ENCODE results near the gene ITIH2. TPM values are rescaled to one million over a fixed set of nuclear protein-coding genes. Genes with fewer than 3 reads are reported as not detected.
"Not testable (repeated sequence)": the region's sequence is repeated elsewhere in the genome, so short reads cannot be mapped to it uniquely, and the experiment has no call there.

ITIH2 gene
- total RNA-seq, 4 donors from 2014 or later = not detected

- Histone ChIP-seq H3K9me3 (no peaks in the 10 kb centered on the region), H3K4me3 (no peak overlapping the region), H3K36me3 (no peaks in the 10 kb centered on the region), H3K27me3 (peaks cover 19% of the 10 kb centered on the region), H3K4me1 (no peaks in the 10 kb centered on the region), H3K27ac (no peak overlapping the region)
- TF ChIP-seq CTCF (IDR thresholded peaks at IDR 0.05) (no peak), EP300 (IDR thresholded peaks at IDR 0.05) (no peak), POLR2AphosphoS5 (IDR thresholded peaks at IDR 0.05) (no peak), POLR2A (IDR thresholded peaks at IDR 0.05) (no peak)
- WGBS, 2 donors (ENCODE audit: low coverage in 1 of 2) = 89% methylated on average over 10 of the region's 13 CpGs; no CpG with 5 or more reads in 1 of the 2 donors
- ATAC-seq = no peak
Measured at GRCh38 chr10:7734821-7735220, 31.7 kb downstream of the ITIH2 start.

GRCh38 chr10:7738536-7739407 lies 35.7 kb downstream of the ITIH2 start:
- Histone ChIP-seq H3K27ac (no peak overlapping the region), H3K4me3 (no peak overlapping the region), H3K36me3 (no peaks in the 10 kb centered on the region), H3K27me3 (peaks cover 14% of the 10 kb centered on the region), H3K4me1 (no peaks in the 10 kb centered on the region), H3K9me3 (no peaks in the 10 kb centered on the region)
- ATAC-seq = no peak
- TF ChIP-seq POLR2A (IDR thresholded peaks at IDR 0.05) (no peak), POLR2AphosphoS5 (IDR thresholded peaks at IDR 0.05) (no peak), CTCF (IDR thresholded peaks at IDR 0.05) (no peak), EP300 (IDR thresholded peaks at IDR 0.05) (no peak)
- WGBS, 2 donors (ENCODE audit: low coverage in 1 of 2) = 75 to 76% methylated on average over 10 to 17 of the region's 20 CpGs

GRCh38 chr10:7744307-7744706 lies 41.2 kb downstream of the ITIH2 start:
- Histone ChIP-seq H3K27me3 (no peaks in the 10 kb centered on the region), H3K4me1 (no peaks in the 10 kb centered on the region), H3K27ac (no peak overlapping the region), H3K36me3 (no peaks in the 10 kb centered on the region), H3K9me3 (no peaks in the 10 kb centered on the region), H3K4me3 (no peak overlapping the region)
- 65 to 88% methylated on average over 6 to 7 of the region's 8 CpGs for WGBS, 2 donors (ENCODE audit: low coverage in 1 of 2)
- TF ChIP-seq POLR2A (IDR thresholded peaks at IDR 0.05) (no peak), EP300 (IDR thresholded peaks at IDR 0.05) (no peak), POLR2AphosphoS5 (IDR thresholded peaks at IDR 0.05) (no peak), CTCF (IDR thresholded peaks at IDR 0.05) (no peak)
- ATAC-seq = no peak

GRCh38 chr10:7748637-7749036 lies 45.5 kb downstream of the ITIH2 start:
- 94 to 100% methylated on average over 2 to 6 of the region's 7 CpGs for WGBS, 2 donors (ENCODE audit: low coverage in 1 of 2)
- not testable (repeated sequence) for H3K27me3 ChIP-seq, H3K4me1 ChIP-seq, H3K9me3 ChIP-seq, ATAC-seq, H3K4me3 ChIP-seq, H3K27ac ChIP-seq
- peaks cover 6 to 35% of the 10 kb centered on the region in 2 donors for H3K36me3 ChIP-seq

GRCh38 chr10:7750222-7750621 lies 47.1 kb downstream of the ITIH2 start:
- TF ChIP-seq POLR2AphosphoS5 (IDR thresholded peaks at IDR 0.05) = no peak
- no peak for TF ChIP-seq CTCF (IDR thresholded peaks at IDR 0.05)
- no peak for TF ChIP-seq POLR2A (IDR thresholded peaks at IDR 0.05)
- no peak for TF ChIP-seq EP300 (IDR thresholded peaks at IDR 0.05)

More at GRCh38 chr10:7750222-7750621, 47.1 kb downstream of the ITIH2 start:
- ATAC-seq = no peak
- Histone ChIP-seq H3K4me3 (no peak overlapping the region), H3K4me1 (no peaks in the 10 kb centered on the region), H3K36me3 (peaks cover 6 to 51% of the 10 kb centered on the region in 2 donors), H3K27me3 (no peaks in the 10 kb centered on the region), H3K27ac (no peak overlapping the region), H3K9me3 (no peaks in the 10 kb centered on the region)
- 93 to 98% methylated on average over 4 to 5 of the region's 5 CpGs for WGBS, 2 donors (ENCODE audit: low coverage in 1 of 2)

All from gastroesophageal sphincter (tissue), 4 donors.